Activated CD8-positive, alpha-beta memory T cell treated with anti-CD3 and anti-CD28 coated beads for 24 hours (primary cell): Measurements from ENCODE around the gene EFCAB6.

Experiments used
- DNase-seq: peaks from one replicate; pipeline ENCODE4 v3.0.0-alpha.2; 2020

The EFCAB6 gene

DNA sequence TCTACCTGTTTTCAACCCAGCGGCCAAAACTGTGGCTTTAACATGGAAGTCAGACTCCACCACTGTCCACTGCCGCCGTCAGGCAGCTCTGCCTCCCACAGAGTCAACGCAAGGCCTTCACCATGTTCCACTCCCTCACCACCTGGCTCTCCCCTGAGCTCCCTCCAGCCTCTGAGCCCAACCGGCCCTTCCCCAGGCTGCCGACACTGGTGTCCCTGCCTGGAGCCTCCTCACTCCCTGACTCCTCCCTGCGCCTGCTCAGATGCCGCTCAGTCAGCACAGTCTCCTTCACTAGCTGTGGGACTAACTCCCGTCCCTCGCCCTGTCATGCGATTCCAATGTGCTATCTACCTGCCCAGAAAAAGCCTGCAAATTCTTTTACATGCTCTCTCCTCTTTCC, 33.9 kb upstream of the EFCAB6 start:
- no peak for DNase-seq

DNA sequence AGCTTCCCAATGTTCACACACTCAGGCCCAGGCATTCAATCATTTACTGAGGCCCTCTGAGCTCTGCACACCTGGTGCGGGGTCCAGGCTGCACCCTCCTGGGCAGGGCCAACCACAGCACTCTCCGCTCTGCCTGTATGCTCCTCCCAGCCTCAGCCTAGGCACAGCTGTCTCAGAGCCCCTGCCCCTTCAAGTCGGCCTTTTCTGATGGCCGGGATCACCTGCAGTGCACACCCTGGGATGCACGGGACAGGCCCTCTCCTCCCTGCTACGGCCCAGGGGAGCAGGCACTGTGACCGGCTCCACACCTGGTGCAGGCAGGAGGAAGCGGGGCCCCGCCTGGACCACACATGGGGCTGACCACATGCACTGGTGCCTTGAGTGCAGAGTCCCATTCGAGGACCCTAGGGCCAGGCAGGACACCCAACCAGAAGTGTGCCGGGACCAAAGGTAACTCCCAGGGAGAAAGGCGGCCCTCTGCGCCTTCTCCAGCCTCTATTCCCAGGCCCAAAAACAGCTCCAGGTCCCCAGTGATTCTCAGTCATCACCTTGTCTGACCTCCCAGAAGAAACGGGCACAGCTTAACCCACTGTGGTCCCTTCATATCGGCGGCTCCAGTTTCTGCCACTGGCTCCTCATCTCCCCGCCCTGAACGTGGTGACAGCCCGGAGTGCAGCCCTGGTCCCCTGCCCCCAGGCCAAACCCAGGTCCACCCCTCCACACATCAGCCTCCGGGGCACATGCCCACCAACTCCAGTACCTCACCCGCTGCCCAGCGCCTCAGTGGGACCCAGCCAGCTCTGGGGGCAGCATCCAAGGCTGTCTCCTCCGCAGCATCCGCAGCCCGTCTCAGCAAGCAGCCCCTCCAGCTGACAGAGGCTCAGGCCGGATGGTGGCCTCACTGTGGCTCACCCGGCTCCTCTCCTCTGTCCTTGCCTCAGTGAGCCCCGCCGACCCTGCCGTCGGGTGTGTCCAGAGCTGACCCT, 32.7 kb upstream of the EFCAB6 start:
- DNase-seq = no peak

DNA sequence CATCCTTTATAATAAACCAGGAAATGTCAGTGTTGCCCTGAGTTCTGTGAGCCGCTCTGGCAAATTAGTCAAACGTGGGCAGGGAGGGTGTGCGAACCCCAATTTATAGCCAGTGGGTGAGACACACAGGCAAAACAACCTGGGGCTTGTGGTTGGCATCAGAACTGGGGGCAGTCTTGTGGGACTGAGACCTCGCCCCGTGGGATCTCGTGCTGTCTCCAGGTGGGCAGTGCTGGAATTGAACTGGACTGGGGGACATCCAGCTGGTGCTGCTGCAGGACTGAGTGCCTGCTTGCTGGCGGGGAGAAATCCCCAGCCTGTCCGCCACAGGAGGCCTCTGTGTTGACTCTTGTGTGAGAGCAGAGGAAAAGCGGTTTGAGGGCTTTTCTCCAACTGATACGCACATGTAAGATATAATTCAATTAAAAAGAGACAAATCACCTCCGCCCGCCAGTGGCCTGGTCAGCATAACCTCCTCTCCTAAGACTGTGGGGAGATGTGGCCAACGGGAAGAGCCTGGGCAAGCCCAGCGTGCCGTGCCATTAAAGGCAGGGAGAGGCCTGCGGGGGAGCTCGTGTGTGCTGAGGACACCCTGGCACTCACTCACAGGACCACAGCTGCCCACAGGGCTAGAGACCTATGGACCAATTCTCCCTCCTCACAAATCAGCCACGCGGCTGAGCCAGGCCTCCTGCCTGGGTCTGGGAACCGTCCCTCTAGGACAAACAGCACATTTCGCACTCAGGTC, 31.9 kb upstream of the EFCAB6 start:
- DNase-seq = no peak

DNA sequence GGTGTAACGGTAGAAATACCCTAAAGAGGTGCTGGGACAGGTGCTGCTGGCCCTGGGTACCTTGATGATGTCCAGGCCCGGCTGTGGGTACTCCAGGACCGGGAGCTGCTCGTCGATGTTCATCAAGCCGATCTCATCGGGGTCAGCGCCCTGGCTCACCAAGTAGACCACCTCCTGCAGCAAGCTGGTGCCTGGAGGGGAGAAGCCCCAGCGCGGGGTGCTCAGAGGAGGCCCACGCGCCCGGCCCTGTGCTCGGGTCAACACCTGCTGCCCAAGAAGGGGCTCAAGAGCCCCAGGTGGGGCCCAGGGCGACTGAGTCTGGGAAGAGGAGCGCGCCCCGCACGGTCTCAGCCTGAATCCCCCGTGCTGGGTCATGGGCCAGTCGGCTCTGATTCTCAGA, 29.6 kb upstream of the EFCAB6 start:
- DNase-seq = no peak

DNA sequence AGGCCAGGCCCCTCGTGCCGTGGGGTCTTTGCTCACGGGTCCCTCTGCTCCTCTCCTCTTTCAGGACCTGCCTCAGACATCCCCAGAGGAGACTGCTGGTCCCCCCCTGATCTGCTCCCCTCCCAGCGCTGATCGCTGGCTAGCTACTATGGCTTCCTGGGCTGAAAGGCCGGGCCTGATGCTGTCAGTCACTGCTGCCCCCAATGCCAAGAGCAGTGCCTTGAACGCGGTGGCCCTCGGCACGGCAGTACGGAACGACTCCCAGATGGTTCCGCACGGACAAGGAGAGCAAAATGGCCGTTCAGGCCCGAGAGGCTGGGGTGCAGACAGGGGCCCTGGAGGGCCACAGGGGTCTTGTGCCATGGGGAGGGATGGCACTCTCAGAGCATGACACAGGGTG, 28.7 kb upstream of the EFCAB6 start:
- DNase-seq = no peak

DNA sequence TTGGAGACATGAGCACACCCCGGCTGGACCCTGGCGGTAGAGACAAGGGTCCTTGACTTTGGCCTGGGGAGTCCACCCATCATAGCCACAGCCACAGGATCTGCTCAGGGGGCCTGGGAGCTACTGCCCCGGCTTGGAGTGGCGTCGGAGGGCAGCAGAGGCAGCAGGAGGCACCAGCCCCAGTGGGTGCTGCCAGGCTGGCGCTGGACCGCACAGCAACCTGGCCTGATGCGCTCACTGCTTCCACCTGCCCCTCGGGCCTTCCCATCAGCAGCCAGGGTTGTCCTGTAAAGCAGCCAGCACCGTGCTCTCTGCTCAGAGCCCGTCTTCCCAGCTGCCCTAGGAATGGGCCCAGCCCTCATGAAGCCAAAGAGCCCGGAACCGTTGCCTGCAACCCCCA, 28.3 kb upstream of the EFCAB6 start:
- DNase-seq = no peak

DNA sequence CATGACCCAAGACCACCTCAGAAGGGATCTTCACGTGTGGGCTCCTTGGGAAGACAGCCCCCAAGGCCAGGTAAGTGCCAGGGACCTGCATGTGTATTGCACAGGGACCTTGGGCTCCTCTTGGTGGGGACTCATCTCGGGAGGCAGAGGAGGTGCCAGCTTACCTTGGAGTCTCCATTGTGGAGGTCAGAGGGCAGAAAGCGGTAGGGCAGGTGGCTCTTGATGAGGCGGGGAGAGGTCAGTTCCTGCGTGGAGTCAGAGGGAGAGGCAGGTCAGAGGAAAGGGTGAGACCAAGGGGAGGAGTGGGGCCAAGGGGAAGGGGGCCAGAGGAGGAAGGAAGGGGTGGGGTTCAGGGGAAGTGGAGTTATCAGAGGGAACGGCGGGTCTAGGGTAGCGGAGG, 27.7 kb upstream of the EFCAB6 start:
- DNase-seq = no peak

DNA sequence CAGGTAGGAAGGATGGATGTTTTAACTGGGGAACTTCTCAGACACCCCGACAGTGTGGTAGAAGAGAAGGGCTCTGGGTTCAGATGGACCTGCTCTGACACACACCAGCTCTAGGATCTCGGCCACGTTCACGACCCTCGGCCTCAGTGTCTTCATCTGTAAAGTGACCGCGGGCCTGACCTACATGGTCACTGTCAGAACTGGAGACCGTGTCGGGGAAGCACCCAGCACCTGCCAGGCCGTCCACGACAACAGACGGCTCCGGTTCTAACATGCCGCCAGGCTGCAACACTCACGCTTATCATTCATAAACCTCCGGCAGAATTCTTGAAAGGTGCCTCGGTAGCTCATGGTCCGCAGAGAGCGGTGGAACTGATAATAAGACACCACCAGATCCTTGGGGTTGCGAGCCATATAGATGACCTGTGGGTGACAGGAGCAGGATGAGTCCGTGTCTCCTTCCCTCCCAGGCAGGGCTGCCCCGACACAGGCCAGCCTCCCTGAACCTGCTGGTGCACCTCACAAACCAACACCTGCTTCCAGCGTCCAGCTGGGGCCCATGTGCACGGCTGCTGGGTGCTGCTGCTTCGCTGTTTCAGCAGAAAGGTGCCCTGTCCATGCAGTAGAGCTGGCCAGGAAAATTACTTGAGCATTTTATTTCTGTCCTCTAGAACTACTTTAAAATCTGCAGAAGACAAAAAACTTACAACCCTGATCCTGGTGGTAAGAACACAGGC, 26.6 kb upstream of the EFCAB6 start:
- no peak for DNase-seq

DNA sequence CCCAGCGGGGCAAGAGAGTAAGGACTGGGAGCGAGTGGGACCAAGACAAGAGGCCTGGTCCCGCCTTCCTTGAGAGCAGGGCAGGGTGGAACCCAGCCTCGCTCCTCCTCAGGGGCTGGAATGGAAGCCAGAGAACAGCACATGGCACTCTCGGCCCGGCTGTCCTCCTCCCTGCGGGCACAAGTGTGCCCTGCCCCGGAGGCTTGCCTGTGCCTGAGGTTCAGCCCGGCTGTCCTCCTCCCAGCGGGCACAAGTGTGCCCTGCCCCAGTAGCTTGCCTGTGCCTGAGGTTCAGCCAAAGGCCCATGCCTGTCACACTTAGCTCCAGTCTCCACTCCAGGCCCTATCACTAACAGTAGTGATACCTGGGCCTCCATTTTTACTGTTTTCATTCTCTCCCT, 26.1 kb upstream of the EFCAB6 start:
- no peak for DNase-seq

DNA sequence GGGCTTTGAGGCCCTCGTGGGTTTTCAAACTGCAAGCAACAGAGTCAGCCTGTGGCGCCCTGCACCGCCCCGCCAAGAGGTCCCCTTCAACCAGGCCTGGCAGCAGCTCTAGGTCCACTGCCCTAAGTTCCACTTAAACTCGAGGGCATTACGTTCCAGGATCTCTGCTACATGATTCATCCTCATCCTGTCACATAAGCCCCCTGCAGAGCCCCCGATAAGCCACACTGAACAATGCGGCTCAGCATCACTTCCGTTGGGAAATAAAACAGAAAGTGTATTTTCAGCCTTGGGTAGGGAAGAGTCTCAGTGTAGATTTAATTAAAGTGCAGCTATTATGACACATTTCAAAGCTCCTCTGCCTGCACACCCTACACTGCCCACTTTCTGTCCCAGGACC, 25.6 kb upstream of the EFCAB6 start:
- no peak for DNase-seq

DNA sequence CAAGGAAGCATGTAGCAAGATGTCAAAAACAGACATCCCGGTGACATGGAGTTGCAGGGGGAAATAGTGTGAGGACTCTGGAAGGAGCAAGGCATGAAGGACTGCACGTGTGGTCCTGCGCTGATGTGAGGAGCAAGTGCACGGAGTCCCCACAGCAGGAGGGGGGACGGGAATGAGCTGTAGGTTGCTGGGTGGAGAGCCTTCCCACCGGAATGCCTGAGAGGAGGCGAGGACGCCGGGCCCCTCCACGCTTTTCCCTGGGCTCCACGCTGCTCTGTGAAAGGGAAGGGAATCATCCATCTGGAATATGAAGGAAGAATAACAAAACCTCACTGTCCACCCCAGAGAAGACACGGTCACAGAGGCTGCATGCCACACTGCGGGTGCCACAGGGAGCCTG, 23.6 kb upstream of the EFCAB6 start:
- DNase-seq = no peak

DNA sequence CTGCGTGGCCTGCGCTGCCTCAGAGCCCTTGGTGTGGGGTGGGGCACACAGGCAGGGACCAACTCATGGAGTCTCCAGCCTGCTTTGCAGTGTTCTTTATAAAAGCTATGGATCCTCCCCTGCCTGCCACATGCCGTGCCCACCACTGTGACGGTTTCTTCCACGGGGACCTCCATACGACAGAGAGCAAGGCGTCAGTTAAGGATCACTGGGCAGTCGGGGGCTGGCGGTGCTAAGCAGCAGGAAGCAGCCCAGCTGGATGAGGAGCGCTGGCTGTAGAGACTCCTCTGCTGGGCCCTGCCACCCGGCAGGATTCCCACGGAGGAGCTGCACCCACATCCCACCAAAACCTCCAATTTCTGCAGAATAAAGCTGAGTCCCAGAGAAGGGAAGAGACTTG, 23.1 kb upstream of the EFCAB6 start:
- DNase-seq = no peak

DNA sequence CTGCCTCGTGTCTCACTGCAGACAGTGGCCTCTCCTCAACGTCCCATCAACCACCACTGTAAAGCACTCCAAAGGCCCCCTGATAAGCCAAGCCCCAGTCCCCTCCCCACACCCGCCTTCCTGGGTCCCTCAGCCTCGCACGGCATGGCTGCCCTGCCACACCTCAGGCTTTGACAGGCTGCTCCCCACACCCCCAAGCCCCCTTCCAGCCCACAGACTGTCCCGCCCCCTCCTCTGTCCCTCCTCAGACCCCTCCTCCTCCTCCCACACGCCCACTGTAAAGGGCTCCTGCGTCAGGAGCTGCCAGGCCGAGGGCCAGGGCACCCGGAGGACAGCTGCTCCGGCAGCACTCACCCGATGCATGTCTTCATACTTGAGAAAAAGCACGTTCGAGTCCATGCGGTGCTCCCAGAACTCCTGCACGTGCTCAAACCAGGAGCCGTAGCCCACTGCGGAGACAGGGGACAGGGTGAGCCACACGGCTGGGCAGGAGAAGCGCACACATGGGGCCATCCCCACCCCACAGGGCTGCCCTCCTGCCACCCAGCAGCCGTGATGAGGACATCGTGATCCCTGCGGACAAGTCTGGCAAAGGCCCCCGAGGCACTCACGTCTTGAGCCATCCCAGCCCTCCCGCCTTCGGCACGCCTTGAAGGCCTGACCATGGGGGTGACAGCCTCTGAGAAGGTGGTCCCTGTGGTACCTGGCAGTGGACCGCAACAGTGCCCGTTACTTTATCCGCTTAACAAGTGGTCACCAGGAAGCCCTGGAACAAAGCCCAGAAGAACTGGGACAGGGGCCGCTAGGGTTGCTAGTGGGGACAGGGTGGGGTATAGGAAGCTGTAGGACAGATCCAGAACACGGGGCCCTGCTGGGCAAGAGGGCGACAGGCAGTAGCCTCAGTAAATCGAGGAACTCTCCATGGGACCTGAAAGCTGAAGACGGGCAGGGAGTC, 21.5 kb upstream of the EFCAB6 start:
- no peak for DNase-seq

DNA sequence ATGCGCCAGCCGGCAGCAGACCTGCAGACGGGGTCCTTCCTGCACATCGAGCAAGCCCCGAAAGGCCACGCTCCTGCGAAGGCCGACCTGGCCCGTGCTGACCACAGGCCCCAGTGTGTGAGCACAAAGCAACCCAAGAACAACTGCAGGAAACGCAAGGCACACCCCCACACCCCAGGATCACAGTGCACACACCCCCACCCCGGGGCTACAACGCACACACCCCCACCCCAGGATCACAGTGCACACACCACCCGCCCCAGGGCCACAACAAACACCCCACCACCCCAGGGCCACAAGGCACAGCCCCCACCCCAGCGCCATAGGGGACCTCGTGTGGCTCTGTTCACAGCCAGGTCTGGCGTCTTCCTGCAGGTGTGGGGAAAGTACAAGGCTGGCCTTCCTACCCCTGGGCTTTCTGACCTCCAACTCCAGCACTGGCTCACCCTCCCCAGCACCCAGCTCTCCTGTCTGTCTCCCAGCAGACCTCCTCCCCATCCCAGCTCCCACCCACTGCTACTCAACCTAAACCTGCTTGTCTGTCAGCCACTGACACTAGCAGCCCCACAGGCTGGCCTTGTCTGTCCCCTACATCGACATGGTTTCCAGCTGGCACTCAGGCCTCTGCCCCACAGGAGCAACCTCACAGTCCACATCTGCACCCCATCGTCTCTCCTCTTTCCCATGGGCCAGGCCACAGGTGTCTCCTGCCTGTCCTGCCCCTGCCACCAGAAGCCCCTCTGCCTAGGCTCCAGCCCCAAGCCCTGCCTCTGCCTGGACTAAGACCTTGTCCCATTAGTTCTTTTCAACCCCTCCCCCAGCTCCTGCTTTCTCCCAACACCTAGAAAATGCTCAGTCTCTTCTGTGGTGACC, 20.5 kb upstream of the EFCAB6 start:
- no peak for DNase-seq

DNA sequence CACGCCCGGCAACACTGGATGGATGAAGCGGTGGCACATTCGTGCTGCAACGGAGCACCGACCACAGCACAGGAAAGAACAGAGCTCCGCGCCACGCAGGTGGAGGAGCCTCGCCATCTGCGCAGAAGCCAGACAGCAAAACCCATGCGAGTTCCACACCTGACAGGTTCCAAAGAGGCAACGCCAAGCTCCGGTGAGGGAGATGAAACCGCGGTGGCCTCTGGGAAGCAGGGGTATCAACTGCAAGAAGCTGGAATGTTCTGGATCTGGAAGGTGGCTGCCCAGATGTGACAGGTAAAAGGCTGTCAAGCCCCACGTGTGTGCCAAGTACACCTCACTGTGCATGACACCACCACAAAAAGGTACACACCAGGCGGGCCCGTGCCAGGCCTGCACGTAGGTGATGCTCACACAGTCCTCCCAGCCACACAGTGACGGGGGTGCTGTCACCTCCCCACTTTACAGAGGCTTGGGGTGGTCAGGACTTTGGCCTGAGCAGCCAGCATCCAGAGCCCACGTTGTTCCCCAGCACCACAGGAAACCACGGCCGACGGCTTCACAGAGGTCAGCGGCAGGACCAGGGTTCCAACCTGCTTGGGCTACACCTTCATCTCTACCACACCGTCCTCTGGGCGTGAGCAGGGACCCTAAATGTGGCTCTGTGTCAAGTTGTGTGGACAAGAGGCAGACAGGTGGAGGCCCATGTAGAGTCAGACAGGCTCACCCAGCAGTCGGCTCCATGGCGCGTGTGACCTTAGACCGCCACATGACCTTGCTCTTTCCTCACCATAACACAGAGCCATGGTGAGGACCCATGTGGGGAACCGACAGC, 19.7 kb upstream of the EFCAB6 start:
- DNase-seq = no peak

DNA sequence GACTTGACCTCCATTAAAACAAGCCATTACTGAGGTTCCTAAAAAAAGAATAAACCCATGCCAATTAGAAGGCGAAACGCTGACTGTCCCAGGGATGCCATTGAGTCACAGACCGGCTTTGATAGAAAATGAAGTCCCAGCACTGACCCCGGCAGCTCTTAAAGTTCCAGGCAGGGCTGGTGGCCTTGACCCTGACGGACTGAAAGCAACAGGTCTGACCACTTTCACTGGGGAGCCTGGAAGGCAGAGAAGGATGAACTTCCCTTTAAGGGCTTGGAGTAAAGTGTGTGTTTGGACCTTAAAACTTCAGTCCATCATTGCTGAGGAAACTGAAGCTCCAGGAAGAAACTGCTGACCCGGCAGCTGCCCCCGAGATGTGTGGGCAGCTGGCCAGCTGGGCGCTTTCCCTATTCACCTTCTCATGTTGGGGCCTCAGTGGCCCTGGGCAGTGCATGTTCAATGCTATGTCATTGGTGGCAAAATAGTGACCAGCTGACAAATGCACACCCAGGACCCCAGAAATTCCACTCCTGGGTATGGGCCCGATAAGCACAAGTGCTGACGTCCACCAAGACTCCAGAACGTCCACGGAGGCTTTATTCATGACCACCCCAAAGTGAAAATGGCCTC, 18.9 kb upstream of the EFCAB6 start:
- DNase-seq = no peak

DNA sequence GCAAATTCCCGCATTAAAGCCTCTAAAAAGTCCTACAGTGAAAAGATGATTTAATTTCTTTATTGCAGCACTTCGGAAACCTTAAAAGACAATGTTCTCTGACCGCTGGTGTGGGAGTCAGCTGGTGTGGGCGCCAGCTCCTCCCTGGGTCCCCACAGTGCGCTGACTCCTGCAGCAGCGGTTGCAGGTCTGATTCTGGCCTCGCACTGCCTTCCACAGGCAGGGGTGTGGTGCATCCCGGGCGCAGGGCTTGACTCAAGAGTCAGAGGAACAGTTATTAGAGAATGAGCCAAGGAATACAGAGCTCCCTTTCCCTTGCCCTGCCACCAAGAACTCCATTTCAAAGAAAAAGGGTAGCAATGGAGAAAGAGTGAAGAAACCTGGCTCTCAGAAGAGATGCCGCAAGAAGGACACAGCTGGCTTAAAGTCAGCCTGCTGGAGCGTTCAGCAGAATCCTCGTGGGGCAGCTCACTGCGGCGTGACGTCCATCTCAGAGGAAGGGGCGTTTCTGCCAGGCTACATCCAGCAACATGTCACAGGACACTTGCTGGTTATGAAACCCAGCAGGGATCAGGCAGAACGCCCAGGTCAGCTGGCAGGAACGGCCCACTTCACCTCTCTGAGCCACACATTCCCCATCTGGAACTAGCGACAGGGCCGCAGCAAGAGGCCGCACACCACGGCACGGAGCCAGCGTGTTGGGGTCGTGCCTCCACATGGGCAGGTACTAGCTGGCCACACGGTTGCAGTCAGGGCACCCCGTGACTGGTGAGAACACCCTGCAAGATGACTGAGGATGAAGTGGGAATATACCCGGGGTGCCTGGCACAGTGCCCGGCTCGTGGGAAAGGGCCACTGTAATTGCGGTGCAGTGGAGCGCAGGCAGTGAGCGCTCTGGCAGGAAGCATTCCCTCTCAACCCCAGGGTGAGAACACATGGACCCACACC, 18.1 kb upstream of the EFCAB6 start:
- no peak for DNase-seq

DNA sequence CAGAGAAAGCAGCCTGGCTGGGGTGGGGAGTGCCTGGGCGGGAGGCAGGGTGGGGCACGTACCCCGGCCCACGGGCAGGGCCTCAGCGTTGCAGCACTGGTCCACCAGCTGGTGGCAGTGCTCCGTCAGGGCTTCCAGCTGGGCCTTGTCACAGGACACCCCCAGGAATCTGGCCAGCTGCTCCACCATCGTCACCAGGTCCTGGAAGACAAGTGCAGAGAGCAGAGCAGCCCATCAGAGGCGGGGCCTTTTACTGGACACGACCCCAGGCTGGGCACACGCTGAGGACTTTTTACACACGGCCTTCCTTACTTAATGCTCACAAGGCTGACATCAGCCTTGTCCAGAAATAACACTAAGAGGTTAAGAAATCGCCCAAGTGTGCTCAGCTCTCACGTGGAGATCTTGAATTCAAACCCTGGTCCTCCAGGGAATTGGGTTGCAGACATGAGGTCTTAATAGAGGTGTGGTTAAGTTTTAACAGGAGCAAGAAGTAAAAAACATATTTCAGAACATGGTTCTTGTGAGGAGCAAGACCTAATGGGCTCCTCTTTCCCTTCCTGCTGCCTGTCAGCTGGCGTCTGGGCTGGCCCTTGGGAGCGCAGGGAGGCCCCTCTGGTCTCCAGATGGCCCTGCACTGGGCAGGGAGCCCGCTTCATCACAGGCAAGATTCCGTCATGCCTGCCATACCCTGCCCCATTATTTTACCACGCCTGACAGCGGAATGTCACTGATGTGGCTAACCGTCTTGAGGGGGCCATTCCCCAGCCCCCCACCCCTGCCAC, 17.1 kb upstream of the EFCAB6 start:
- DNase-seq = no peak
